ENCODE results near the gene KCNN3.

Gene KCNN3

GRCh38 chr1:154759793-154760192 is 110.3 kb downstream of the KCNN3 start:
- no peak for DNase-seq (ENCODE audit: insufficient read length)
- FAIRE-seq: no peak
- TF ChIP-seq POLR2AphosphoS5 (IDR thresholded peaks at IDR 0.05; ENCODE audit: low read depth, low read length) (no peak), TAF1 (IDR thresholded peaks at IDR 0.05; ENCODE audit: borderline replicate concordance, low read depth, low read length) (no peak), POLR2A (IDR thresholded peaks at IDR 0.05; ENCODE audit: low read depth, low read length) (no peak)

- FAIRE-seq (no peak), DNase-seq (ENCODE audit: insufficient read length) (no peak)
- no peak for TF ChIP-seq POLR2A (IDR thresholded peaks at IDR 0.05; ENCODE audit: low read depth, low read length)
- TF ChIP-seq POLR2AphosphoS5 (IDR thresholded peaks at IDR 0.05; ENCODE audit: low read depth, low read length): no peak
- no peak for TF ChIP-seq TAF1 (IDR thresholded peaks at IDR 0.05; ENCODE audit: borderline replicate concordance, low read depth, low read length)
Observed at GRCh38 chr1:154759196-154759595, 110.9 kb downstream of the KCNN3 start.

- no peak for TF ChIP-seq POLR2A (IDR thresholded peaks at IDR 0.05; ENCODE audit: low read depth, low read length)
- TF ChIP-seq TAF1 (IDR thresholded peaks at IDR 0.05; ENCODE audit: borderline replicate concordance, low read depth, low read length): no peak
- no peak for TF ChIP-seq POLR2AphosphoS5 (IDR thresholded peaks at IDR 0.05; ENCODE audit: low read depth, low read length)
- no peak for FAIRE-seq
Observed at GRCh38 chr1:154758346-154758745, 111.7 kb downstream of the KCNN3 start.

GRCh38 chr1:154756793-154757548 is 113.1 kb downstream of the KCNN3 start:
- DNase-seq (ENCODE audit: insufficient read length): no peak
- TF ChIP-seq POLR2AphosphoS5 (IDR thresholded peaks at IDR 0.05; ENCODE audit: low read depth, low read length) (no peak), POLR2A (IDR thresholded peaks at IDR 0.05; ENCODE audit: low read depth, low read length) (no peak), TAF1 (IDR thresholded peaks at IDR 0.05; ENCODE audit: borderline replicate concordance, low read depth, low read length) (no peak)
- FAIRE-seq: no peak

More at GRCh38 chr1:154758346-154758745, 111.7 kb downstream of the KCNN3 start:
- DNase-seq (ENCODE audit: insufficient read length): no peak

GRCh38 chr1:154755858-154756730 is 114.0 kb downstream of the KCNN3 start:
- no peak for FAIRE-seq
- DNase-seq (ENCODE audit: insufficient read length): no peak

GRCh38 chr1:154753426-154753825 is 116.7 kb downstream of the KCNN3 start:
- FAIRE-seq (no peak), DNase-seq (ENCODE audit: insufficient read length) (no peak)
- TF ChIP-seq POLR2A (IDR thresholded peaks at IDR 0.05; ENCODE audit: low read depth, low read length) (no peak), TAF1 (IDR thresholded peaks at IDR 0.05; ENCODE audit: borderline replicate concordance, low read depth, low read length) (no peak), POLR2AphosphoS5 (IDR thresholded peaks at IDR 0.05; ENCODE audit: low read depth, low read length) (no peak)

More at GRCh38 chr1:154755858-154756730, 114.0 kb downstream of the KCNN3 start:
- TF ChIP-seq TAF1 (IDR thresholded peaks at IDR 0.05; ENCODE audit: borderline replicate concordance, low read depth, low read length): no peak
- TF ChIP-seq POLR2AphosphoS5 (IDR thresholded peaks at IDR 0.05; ENCODE audit: low read depth, low read length): no peak
- no peak for TF ChIP-seq POLR2A (IDR thresholded peaks at IDR 0.05; ENCODE audit: low read depth, low read length)

GRCh38 chr1:154752273-154753030 is 117.6 kb downstream of the KCNN3 start:
- no peak for DNase-seq (ENCODE audit: insufficient read length)
- FAIRE-seq: no peak
- TF ChIP-seq POLR2A (IDR thresholded peaks at IDR 0.05; ENCODE audit: low read depth, low read length) (no peak), POLR2AphosphoS5 (IDR thresholded peaks at IDR 0.05; ENCODE audit: low read depth, low read length) (no peak), TAF1 (IDR thresholded peaks at IDR 0.05; ENCODE audit: borderline replicate concordance, low read depth, low read length) (no peak)

- FAIRE-seq (no peak), DNase-seq (ENCODE audit: insufficient read length) (no peak)
- TF ChIP-seq POLR2A (IDR thresholded peaks at IDR 0.05; ENCODE audit: low read depth, low read length) (no peak), POLR2AphosphoS5 (IDR thresholded peaks at IDR 0.05; ENCODE audit: low read depth, low read length) (no peak), TAF1 (IDR thresholded peaks at IDR 0.05; ENCODE audit: borderline replicate concordance, low read depth, low read length) (no peak)
Observed at GRCh38 chr1:154751690-154752089, 118.4 kb downstream of the KCNN3 start.

GRCh38 chr1:154750681-154751665 is 119.1 kb downstream of the KCNN3 start:
- TF ChIP-seq TAF1 (IDR thresholded peaks at IDR 0.05; ENCODE audit: borderline replicate concordance, low read depth, low read length): no peak
- no peak for TF ChIP-seq POLR2A (IDR thresholded peaks at IDR 0.05; ENCODE audit: low read depth, low read length)
- no peak for TF ChIP-seq POLR2AphosphoS5 (IDR thresholded peaks at IDR 0.05; ENCODE audit: low read depth, low read length)
- FAIRE-seq: no peak
- DNase-seq (ENCODE audit: insufficient read length): no peak
